SK-N-SH (cell line): ENCODE measurements around the gene FLT3LG.

Experiments used
- EP300 ChIP-seq, 2 experiments: IDR thresholded peaks; 2 replicates each; pipeline versions ENCODE4 v1.4.0 to v1.6.1; 2012; ENCODE audit warnings: borderline replicate concordance in 1 of 2, low read depth in 1 of 2, low read length in 1 of 2
- MAX ChIP-seq: IDR thresholded peaks from 2 replicates; pipeline ENCODE4 v1.4.0; 2012; ENCODE audit warnings: low read depth
- POLR2AphosphoS5 ChIP-seq: IDR thresholded peaks from 2 replicates; pipeline ENCODE4 v1.6.1; 2012; ENCODE audit warnings: low read depth, low read length
- USF2 ChIP-seq: fragments of 150-350 bp; IDR thresholded peaks from 2 replicates; pipeline ENCODE4 v1.6.1; 2017; ENCODE audit warnings: antibody characterized with exemption, low read length, low read depth, borderline replicate concordance
- TF ChIP-seq, protein P1 (sequence below): fragments of 200-600 bp; sonication (generic); IDR thresholded peaks from 2 replicates; pipeline ENCODE4 v1.6.1; 2017; ENCODE audit warnings: antibody characterized with exemption, mild to moderate bottlenecking, moderate library complexity
- TF ChIP-seq, protein P2 (sequence below): IDR thresholded peaks from 2 replicates; pipeline ENCODE4 v1.6.1; 2012; ENCODE audit warnings: mild to moderate bottlenecking, low read depth, low read length, moderate library complexity

- TF ChIP-seq, protein P1, sequence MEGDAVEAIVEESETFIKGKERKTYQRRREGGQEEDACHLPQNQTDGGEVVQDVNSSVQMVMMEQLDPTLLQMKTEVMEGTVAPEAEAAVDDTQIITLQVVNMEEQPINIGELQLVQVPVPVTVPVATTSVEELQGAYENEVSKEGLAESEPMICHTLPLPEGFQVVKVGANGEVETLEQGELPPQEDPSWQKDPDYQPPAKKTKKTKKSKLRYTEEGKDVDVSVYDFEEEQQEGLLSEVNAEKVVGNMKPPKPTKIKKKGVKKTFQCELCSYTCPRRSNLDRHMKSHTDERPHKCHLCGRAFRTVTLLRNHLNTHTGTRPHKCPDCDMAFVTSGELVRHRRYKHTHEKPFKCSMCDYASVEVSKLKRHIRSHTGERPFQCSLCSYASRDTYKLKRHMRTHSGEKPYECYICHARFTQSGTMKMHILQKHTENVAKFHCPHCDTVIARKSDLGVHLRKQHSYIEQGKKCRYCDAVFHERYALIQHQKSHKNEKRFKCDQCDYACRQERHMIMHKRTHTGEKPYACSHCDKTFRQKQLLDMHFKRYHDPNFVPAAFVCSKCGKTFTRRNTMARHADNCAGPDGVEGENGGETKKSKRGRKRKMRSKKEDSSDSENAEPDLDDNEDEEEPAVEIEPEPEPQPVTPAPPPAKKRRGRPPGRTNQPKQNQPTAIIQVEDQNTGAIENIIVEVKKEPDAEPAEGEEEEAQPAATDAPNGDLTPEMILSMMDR = no peak
- TF ChIP-seq MAX (no peak), EP300 (IDR thresholded peaks at IDR 0.05; ENCODE audit: borderline replicate concordance in 1 of 2, low read depth in 1 of 2, low read length in 1 of 2) (no peak), POLR2AphosphoS5 (no peak), USF2 (no peak)
- TF ChIP-seq, protein P2, sequence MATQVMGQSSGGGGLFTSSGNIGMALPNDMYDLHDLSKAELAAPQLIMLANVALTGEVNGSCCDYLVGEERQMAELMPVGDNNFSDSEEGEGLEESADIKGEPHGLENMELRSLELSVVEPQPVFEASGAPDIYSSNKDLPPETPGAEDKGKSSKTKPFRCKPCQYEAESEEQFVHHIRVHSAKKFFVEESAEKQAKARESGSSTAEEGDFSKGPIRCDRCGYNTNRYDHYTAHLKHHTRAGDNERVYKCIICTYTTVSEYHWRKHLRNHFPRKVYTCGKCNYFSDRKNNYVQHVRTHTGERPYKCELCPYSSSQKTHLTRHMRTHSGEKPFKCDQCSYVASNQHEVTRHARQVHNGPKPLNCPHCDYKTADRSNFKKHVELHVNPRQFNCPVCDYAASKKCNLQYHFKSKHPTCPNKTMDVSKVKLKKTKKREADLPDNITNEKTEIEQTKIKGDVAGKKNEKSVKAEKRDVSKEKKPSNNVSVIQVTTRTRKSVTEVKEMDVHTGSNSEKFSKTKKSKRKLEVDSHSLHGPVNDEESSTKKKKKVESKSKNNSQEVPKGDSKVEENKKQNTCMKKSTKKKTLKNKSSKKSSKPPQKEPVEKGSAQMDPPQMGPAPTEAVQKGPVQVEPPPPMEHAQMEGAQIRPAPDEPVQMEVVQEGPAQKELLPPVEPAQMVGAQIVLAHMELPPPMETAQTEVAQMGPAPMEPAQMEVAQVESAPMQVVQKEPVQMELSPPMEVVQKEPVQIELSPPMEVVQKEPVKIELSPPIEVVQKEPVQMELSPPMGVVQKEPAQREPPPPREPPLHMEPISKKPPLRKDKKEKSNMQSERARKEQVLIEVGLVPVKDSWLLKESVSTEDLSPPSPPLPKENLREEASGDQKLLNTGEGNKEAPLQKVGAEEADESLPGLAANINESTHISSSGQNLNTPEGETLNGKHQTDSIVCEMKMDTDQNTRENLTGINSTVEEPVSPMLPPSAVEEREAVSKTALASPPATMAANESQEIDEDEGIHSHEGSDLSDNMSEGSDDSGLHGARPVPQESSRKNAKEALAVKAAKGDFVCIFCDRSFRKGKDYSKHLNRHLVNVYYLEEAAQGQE = no peak
These were observed 8.6 kb upstream of the FLT3LG start for GRCh38 chr19:49465371-49465770.
